HG03159 (cell line): Measurements from ENCODE around the gene FAU.
"Not testable (repeated sequence)": the region's sequence is repeated elsewhere in the genome, so short reads cannot be mapped to it uniquely, and the experiment has no call there.

ENCODE experiments used
- ATAC-seq: cut with Tn5 transposase; IDR thresholded peaks from one replicate; pipeline ENCODE4 v1.9.1; 2021; ENCODE audit warnings: mild to moderate bottlenecking, moderate library complexity; ENCODE audit not compliant: unreplicated experiment

FAU gene

GRCh38 chr11:65121865-65122696 is at the start of gene FAU, which contains the start of gene MRPL49:
FAU (minus strand) TSS chr11:65122134; CDS start chr11:65121813, 321 bp downstream.
MRPL49 (plus strand) TSS chr11:65122321; CDS start chr11:65122347, 26 bp downstream.
- peak; percentile 62 for ATAC-seq

GRCh38 chr11:65170058-65170534 is 48.2 kb upstream of the FAU start, which contains the start of gene SPDYC:
SPDYC (plus strand) TSS chr11:65170233; CDS start chr11:65171358, 1,125 bp downstream.
- no peak for ATAC-seq

GRCh38 chr11:65169164-65169641 is 47.3 kb upstream of the FAU start:
- no peak for ATAC-seq

GRCh38 chr11:65167656-65168055 is 45.7 kb upstream of the FAU start:
- ATAC-seq, result no peak

- ATAC-seq, result no peak
Observed at GRCh38 chr11:65166893-65167292, 45.0 kb upstream of the FAU start.

GRCh38 chr11:65165410-65166317 is 43.7 kb upstream of the FAU start:
- ATAC-seq, result no peak

- ATAC-seq, result no peak
Observed at GRCh38 chr11:65163684-65164083, 41.8 kb upstream of the FAU start.

GRCh38 chr11:65160643-65161042 is 38.7 kb upstream of the FAU start:
- ATAC-seq, result no peak

- ATAC-seq, result peak; percentile 74
Observed at GRCh38 chr11:65159012-65159411, 37.1 kb upstream of the FAU start.

- no peak for ATAC-seq
Observed at GRCh38 chr11:65157336-65157735, 35.4 kb upstream of the FAU start.

- ATAC-seq, result no peak
Observed at GRCh38 chr11:65156926-65157325, 35.0 kb upstream of the FAU start.

- no peak for ATAC-seq
Observed at GRCh38 chr11:65156256-65156655, 34.3 kb upstream of the FAU start.

- no peak for ATAC-seq
Observed at GRCh38 chr11:65152122-65152521, 30.2 kb upstream of the FAU start.

GRCh38 chr11:65151331-65151899 is 29.5 kb upstream of the FAU start:
- no peak for ATAC-seq

GRCh38 chr11:65150509-65151299 is 28.8 kb upstream of the FAU start:
- ATAC-seq, result no peak

- not testable (repeated sequence) for ATAC-seq
Observed at GRCh38 chr11:65150131-65150508, 28.2 kb upstream of the FAU start.

- ATAC-seq, result no peak
Observed at GRCh38 chr11:65148657-65149056, 26.7 kb upstream of the FAU start.

GRCh38 chr11:65147352-65148075 is 25.6 kb upstream of the FAU start:
- no peak for ATAC-seq

- ATAC-seq, result no peak
Observed at GRCh38 chr11:65141896-65142494, 20.1 kb upstream of the FAU start.
